HTR-8/SVneo (cell line): ENCODE measurements around the gene CORO2A.

Experiments used
- DNase-seq: peaks from one replicate; pipeline ENCODE4 v3.0.0; 2011; ENCODE audit warnings: low spot score, mixed read lengths; ENCODE audit not compliant: insufficient read length
- FAIRE-seq: peaks from 2 replicates; lab custom pipeline; 2011; peaks lifted over from hg19 to GRCh38; lab: Jason Lieb, UNC

CORO2A gene

GRCh38 chr9:98192503-98193335 lies at the start of gene CORO2A:
Gene CORO2A, minus strand, starts transcription at chr9:98192637. Its CDS starts 34,977 bp downstream, at chr9:98157660.
- FAIRE-seq: no peak

GRCh38 chr9:98241357-98242300 lies 49.2 kb upstream of the CORO2A start:
- FAIRE-seq (no peak), DNase-seq (no peak)

More at GRCh38 chr9:98192503-98193335, at the start of gene CORO2A:
- DNase-seq: peak; percentile 81

GRCh38 chr9:98240475-98240874 lies 48.0 kb upstream of the CORO2A start:
- no peak for FAIRE-seq
- DNase-seq: no peak

- FAIRE-seq (no peak), DNase-seq (no peak)
These were observed 44.6 kb upstream of the CORO2A start for GRCh38 chr9:98236901-98237487.

- DNase-seq (no peak), FAIRE-seq (no peak)
These were observed 42.7 kb upstream of the CORO2A start for GRCh38 chr9:98235126-98235525.

- DNase-seq: no peak
- FAIRE-seq: no peak
These were observed 41.9 kb upstream of the CORO2A start for GRCh38 chr9:98234245-98234825.

GRCh38 chr9:98232926-98233325 lies 40.5 kb upstream of the CORO2A start:
- FAIRE-seq: no peak
- DNase-seq: no peak

- DNase-seq (peak; percentile 67), FAIRE-seq (no peak)
These were observed 39.5 kb upstream of the CORO2A start for GRCh38 chr9:98231770-98232478.

GRCh38 chr9:98230789-98231188 lies 38.4 kb upstream of the CORO2A start:
- DNase-seq (no peak), FAIRE-seq (no peak)

- no peak for FAIRE-seq
These were observed 37.9 kb upstream of the CORO2A start for GRCh38 chr9:98230304-98230703.

GRCh38 chr9:98229620-98230019 lies 37.2 kb upstream of the CORO2A start:
- DNase-seq (no peak), FAIRE-seq (no peak)

More at GRCh38 chr9:98230304-98230703, 37.9 kb upstream of the CORO2A start:
- no peak for DNase-seq

- FAIRE-seq (no peak), DNase-seq (no peak)
These were observed 36.6 kb upstream of the CORO2A start for GRCh38 chr9:98229090-98229395.

- DNase-seq: no peak
- no peak for FAIRE-seq
These were observed 36.1 kb upstream of the CORO2A start for GRCh38 chr9:98228392-98229089.

- FAIRE-seq (no peak), DNase-seq (no peak)
These were observed 35.4 kb upstream of the CORO2A start for GRCh38 chr9:98227883-98228282.

- no peak for FAIRE-seq
- DNase-seq: no peak
These were observed 34.5 kb upstream of the CORO2A start for GRCh38 chr9:98226957-98227356.

- FAIRE-seq (no peak), DNase-seq (no peak)
These were observed 34.1 kb upstream of the CORO2A start for GRCh38 chr9:98226516-98226915.

GRCh38 chr9:98225015-98225442 lies 32.6 kb upstream of the CORO2A start:
- DNase-seq (no peak), FAIRE-seq (no peak)

GRCh38 chr9:98222885-98223691 lies 30.7 kb upstream of the CORO2A start:
- FAIRE-seq (peak; percentile 40), DNase-seq (peak; percentile 92)
